Left ventricle myocardium superior (tissue), 1 donor: ENCODE data around the gene ITGAV. TPM values are rescaled to one million over a fixed set of nuclear protein-coding genes. Genes with fewer than 3 reads are reported as not detected.

Source experiments
- ATAC-seq: fragments of 200-7000 bp; cut with Tn5 transposase; one replicate; pipeline ENCODE4 v1.9.1; 2020; ENCODE audit warnings: mild to moderate bottlenecking, moderate library complexity
- DNase-seq: peaks from one replicate; pipeline ENCODE4 v3.0.0-alpha.2; 2020
- intact Hi-C: fragments of 100-400 bp; cut with micrococcal nuclease; formaldehyde crosslinking; loops from one replicate; pipeline ENCODE4 v1.11.0; 2022
- total RNA-seq: library from RNA; stranded (reverse); fragmentation: NEBNext Ultra II Directional; extraction: Animal tissue kit (Norgen Biotek cat#: 25700); gene quantifications from one replicate; pipeline ENCODE4 v1.2.1, GENCODE V29; 2021
- donor health status: DM: no; HTN: yes; CAD: no; lungs with severe emphysema.

Gene ITGAV
- total RNA-seq, 1 donor from 2014 or later = 143 TPM

DNA sequence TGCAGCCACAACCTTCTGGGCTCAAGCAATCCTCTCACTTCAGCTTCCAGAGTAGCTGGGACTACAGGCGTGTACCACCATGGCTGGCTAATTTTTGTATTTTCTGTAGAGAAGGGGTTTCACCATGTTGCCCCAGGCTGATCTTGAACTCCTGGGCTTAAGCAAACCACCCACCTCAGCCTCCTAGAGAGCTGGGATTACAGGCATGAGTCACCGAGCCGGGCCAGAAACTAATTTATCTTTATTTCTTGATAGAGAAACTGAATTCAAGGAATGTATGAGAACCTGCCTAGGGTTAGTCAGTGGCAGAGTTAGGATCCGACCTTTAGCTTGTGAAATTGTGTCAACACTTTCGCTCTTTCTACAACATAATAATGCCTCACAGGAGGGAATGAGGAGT lies 19.3 kb upstream of the ITGAV start:
- ATAC-seq (no peak), DNase-seq (no peak)
- intact Hi-C loops = no loop called here

DNA sequence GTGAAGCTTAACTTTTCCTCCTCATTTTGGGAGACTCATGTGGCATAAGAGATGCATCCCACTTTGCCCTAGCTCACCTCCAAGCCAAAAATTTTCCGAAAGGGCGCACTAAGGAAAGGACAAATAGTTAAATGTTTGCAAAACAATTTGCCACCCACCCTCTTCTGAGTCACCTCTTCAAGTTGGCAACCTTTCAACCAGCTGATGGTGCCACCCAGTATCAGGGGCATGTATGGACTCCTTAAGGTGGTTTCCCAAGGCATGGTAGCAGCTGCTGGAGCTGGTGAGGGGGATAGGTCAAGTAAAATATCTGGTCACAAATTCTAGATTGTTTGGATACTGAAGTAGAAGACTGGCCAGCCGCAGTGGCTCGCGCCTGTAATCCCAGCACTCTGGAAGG lies 17.2 kb upstream of the ITGAV start:
- ATAC-seq = no peak
- intact Hi-C loops = no loop called here
- no peak for DNase-seq

DNA sequence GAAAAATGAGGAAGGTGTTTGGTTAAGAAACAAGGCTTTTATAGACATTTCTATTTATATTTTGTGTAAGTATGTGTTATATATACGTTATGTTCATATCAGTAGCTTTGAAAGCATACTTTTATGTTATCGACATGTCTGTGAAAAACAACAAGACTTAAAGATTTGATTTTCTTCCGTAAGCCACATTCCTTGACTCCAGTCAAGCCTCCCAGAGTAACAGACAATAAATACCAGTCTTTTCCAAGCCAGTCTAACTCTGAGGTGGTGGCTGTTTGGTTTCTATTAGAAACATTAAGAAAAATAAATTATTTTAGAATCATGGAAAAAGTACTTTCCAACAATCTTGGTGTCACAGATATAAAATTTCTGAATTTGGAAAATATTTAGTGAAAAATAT lies 16.3 kb upstream of the ITGAV start:
- DNase-seq (no peak), ATAC-seq (no peak)
- intact Hi-C loops = no loop called here

DNA sequence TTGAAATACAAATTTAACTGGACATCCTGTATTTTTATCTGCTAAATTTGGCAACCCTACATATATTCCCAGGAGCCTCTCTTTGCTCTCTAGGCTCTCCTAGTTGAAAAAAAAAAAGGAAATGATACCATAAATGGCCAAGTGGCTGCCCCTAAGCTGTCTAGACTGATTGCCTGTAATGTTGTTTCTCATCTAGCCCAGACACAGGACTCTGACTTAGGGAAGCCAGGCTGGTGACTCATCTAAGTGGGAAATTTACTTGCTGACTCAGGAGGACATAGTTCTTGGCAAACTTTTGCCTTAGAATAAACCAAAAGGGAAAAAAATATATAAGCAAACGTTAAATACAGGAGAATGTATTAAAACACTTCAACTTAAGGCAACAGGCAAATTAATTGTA lies 14.6 kb upstream of the ITGAV start:
- intact Hi-C loops = no loop called here
- ATAC-seq (peak; percentile 88), DNase-seq (no peak)

DNA sequence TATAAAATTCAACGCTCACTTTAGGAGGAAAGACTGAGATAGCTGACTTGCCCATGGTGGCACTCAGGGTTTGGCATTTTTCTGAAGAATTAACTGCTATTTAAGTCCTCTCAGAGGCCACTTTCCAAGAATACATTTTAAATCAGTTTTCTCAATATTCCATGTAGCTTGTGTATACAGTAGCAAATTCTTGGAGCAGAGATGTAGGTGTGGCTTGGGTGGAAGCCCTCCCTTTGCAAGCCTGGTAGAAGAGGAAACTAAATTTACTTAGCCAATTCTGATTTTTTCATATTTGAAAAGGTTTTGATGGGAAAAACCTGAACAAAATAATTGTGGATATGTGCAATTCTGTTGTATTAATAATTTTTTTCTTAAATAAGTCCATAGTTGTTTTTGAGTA lies 14.0 kb upstream of the ITGAV start:
- intact Hi-C loops = no loop called here

DNA sequence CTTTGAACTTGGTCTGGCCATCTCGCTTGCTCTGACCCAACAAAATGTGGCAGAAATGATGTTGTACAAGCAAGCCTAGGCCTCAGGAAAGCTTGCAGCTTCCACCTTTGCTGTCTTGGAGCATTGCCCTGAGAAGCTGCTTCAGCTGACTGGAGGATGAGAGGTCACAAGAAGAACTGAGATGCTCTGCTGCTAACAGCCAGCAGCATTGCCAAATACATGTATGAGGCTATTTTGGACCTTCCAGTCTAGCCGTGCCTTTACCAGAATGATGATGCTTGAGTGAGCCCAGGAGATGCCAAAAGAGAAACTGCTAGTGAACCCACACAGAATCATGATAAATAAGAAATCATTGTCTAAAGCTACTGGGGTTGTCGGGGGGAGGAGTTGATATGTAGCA lies 13.2 kb upstream of the ITGAV start:
- ATAC-seq = no peak
- intact Hi-C loops = no loop called here
- no peak for DNase-seq

More for the DNA sequence above, 14.0 kb upstream of the ITGAV start:
- ATAC-seq = no peak
- DNase-seq = no peak

DNA sequence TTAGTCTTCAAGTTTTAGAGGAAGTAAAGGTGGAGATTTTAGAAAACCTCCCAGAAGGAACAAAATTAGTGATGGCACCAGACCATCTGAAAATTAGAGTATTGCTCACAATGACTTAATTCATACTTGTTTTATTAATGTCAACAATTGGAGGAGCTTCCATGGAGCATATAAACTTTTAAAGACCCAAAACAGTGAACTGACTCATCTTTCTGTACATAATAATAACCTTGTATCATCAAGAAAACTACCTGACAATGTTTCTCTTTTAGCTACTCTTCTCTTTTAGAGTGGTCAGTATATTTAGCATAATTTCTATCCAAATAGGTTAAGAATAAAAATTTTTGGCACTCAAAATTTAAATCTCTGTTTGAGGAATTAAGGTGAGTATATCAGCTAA lies 7.2 kb upstream of the ITGAV start:
- intact Hi-C loops = no loop called here
- no peak for ATAC-seq
- no peak for DNase-seq

DNA sequence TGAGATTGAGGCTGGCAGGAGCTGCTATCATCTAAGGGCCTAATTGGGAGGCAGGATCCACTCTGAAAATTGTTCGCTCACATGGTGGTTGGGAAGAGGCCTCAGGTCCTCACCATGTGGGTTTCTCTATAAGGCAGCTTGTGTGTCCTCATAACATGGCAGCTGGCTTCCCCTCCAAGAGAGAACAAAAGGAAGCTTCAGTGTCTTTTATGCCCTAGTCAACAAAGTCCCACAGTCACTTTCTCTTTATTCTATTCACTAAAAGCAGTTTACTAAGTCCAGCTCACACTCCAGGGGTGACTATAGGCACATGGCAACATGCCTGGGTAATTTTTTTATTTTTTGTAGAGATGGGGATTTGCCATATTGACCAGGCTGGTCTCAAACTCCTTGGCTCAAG lies 5.8 kb upstream of the ITGAV start:
- no peak for DNase-seq
- intact Hi-C loops = no loop called here
- ATAC-seq = no peak

DNA sequence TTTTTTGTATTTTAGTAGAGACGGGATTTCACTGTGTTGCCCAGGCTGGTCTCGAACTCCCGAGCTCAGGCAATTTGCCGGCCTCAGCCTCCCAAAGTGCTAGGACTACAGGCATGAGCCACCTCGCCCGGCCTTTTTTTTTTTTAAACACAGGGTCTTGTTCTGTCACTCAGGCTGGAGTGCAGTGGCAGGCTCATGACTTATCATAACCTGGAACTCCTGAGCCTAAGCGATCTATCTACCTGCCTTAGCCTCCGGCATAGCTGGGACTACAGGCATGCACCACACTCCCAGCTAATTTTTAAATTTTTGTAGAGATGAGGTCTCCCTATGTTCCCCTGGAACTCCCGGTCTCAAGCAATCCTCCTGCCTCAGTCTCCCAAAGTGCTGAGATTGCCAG lies 1.4 kb upstream of the ITGAV start:
- DNase-seq = no peak
- intact Hi-C loops = no loop called here
- no peak for ATAC-seq

DNA sequence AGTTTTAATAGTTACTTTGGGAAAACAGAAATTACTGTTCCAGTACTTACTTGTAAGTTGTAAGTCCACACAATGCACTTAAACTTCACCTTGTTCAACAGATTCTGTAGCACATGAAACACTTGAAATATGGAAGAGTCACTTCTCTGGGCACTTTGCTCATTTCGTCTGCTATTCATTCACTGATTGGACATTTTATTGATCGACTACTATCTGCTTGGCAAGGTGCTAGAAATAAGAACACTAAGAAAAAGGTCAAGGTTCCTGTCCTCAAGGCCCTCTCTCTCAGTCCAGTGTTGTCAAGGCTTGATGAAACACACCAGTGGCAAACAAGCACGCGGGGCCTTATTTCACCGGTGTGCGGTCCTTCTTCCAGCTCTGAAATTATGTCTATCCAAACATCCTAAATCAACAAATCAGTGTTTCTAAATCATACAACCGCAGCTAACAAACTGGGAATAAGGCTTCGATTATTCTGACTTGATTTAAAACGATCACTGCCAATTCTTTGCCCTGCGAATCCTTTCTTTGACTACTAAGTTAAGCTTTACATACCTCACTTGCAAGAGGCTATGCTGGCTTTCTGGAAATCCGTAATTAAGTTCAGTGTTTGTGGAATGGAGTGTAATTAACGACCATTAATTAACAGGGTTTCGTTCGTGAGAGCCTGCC lies 780 bp upstream of the ITGAV start:
- intact Hi-C loops = no loop called here
- no peak for DNase-seq
- ATAC-seq = no peak

DNA sequence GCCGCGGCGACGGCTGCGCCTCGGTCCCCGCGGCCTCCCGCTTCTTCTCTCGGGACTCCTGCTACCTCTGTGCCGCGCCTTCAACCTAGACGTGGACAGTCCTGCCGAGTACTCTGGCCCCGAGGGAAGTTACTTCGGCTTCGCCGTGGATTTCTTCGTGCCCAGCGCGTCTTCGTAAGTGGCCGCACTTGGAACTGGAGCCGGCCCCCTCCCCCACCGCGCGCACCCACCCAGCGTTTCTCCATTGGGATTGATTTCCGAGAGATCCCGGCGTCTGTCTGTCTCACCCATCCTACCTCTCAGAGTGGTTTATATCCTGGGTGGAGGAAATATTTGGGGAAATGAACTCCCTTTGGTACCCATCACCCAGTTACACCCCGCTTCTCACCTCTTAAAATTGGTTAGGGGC lies 498 bp downstream of the ITGAV start:
- intact Hi-C loops = no loop called here
- DNase-seq = no peak

DNA sequence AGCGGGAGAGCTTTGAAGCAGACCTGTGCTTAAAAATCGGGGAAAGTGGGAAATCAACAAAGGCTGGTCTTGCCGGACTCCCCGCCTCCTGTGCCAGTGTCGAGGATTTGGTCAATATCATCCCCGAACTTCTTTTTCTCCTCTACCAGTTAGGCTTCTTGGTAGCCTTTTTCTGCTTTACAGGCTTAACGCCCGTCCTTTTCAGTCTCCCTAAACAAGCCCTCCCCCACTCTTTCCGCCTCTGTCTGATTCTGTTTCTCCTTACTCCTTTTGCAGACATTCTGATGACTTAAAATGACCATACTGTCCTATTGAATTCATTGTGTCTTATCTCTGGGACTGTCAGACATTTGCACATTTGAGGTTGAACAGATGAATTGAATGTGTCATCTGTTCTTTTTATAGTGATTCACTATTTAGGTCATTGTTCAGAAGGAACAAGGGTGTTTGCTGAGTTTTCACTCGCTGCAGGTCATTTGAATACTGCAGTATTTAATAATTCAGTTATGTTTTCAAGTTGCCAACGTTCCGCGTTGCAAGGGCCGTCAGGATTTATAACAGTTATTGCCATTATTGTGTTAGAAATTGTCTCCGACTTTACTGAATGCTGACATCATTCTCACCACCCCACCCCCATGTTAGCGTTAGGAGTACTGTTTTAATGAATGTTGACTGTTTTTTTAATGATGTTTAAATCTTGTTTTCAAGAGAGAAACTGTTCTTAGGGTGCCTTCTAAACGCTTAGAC lies 1.1 kb downstream of the ITGAV start:
- peak; percentile 36 for ATAC-seq
- intact Hi-C loops = no loop called here
- DNase-seq = no peak

More for the DNA sequence above, 498 bp downstream of the ITGAV start:
- ATAC-seq = peak; percentile 30

DNA sequence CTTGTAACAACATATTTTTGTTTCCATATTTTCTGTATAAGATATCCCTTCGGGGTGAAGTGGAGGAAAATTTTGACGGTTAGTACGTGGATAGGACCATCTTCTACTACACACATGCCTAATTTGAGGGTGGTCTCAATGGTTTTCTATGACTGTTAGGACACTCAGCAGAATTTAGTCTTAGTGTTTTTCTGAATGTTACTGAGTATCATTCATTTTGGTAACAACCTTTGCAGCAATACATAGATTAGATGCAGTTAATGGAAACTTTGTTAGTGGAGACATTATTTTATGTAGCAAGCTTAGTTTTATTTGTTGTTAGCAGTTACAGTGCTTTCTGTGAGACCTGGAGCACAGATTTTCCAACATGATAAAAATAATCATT lies 1.6 kb downstream of the ITGAV start:
- ATAC-seq (no peak), DNase-seq (no peak)
- intact Hi-C loops = no loop called here

DNA sequence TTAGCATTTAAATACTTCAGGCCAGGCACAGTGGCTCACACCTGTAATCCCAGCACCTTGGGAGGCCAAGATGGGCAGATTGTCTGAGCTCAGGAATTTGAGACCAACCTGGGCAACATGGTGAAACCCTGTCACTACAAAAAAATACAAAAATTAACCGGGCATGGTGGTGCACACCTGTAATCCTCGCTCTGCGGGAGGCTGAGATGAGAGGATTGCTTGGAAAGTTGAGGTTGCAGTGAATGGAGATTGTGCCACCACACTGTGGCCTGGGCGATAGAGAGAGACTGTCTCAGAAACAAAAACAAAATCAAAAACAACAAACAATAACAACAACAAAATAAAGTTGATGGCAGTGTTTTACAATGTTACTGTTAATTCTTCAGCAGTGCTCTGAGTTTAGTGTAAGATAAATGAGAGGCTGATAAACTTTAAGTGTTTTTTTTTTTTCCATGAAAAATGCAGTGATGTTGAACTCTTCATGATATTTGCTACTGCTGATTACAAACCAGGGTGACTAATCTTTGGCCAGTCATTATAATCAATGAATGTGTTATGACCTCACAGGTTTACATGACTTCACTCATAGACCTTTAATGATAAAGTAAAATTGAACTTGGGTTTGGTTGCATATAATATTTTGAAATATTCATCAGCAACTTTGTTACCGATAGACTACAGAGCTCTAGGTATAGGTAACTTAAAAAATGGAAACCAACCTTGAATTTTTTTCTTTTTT lies 2.5 kb downstream of the ITGAV start:
- no peak for DNase-seq
- intact Hi-C loops = no loop called here

DNA sequence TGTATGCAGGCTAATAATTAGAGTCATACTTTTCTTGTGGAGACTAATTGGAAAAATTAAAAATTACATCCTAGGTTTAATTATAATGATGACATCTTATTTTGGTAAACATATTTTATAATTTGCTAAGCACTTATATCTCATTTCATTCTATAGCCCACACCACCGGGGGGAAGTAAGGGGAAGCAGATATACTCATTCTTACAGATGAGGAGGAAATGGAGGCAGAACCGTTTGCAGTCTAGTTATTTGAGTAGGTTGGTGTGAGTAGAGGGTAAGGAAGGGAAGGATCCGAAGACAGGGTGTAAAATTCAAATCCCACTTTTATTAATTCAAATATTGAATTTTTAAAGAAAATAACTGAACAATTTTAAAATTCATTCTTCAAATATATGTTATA lies 3.7 kb downstream of the ITGAV start:
- intact Hi-C loops = no loop called here
- DNase-seq (no peak), ATAC-seq (no peak)

More for the DNA sequence above, 2.5 kb downstream of the ITGAV start:
- ATAC-seq = no peak

DNA sequence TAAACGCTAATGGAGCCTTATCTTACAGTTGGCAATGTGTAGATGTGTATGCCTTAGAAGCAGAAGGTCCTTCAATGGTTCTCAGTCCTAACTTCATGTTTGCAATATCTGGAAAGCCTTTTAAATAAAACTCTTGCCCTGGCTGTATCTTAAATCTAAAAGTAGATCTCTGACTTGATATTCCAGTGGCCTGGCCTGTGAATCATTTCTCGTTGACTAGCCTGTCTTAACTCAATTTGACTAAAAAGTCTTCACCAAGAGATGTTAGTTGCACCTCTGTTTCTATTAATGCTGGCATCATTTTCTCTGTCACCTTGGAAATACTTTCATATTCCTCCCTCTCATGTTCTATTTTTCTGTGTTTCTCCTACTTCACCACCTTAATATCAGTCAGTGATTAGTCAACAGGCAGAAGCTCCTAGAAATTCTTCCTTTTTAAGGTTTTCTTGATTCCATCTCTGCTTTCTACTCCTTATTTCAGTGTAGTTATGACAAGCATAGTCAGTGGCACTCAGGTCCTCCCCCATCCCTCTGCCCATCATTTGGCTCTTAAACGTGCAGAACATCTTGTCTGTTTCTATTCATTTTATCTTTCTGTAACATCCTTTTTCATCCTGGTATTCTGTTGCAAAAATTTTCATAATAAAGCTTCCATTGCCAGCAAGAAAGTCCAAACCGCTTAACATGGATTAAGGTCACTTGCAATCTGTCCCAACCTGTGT lies 4.3 kb downstream of the ITGAV start:
- DNase-seq (no peak), ATAC-seq (no peak)
- intact Hi-C loops = no loop called here

DNA sequence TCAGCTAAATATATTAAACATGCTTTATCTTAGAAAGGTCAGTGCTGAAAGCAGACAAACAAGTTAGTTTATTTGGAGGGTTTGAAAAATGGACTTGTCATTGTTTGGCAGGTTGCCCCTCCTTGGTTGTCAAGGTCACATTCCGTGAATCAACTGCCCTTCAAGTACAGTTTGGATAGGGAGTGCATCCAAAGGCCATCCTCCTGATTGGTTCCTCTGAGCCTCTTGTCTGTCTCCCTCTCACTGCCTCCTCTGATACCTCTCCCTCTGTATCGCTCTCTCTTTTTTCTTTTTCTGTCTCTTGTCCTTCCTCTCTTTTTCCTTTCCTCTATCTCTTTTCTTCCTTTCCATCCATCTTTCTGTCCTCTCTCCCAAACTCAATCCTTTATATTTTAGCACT lies 5.4 kb downstream of the ITGAV start:
- ATAC-seq (peak; percentile 68), DNase-seq (no peak)
- intact Hi-C loops = no loop called here

DNA sequence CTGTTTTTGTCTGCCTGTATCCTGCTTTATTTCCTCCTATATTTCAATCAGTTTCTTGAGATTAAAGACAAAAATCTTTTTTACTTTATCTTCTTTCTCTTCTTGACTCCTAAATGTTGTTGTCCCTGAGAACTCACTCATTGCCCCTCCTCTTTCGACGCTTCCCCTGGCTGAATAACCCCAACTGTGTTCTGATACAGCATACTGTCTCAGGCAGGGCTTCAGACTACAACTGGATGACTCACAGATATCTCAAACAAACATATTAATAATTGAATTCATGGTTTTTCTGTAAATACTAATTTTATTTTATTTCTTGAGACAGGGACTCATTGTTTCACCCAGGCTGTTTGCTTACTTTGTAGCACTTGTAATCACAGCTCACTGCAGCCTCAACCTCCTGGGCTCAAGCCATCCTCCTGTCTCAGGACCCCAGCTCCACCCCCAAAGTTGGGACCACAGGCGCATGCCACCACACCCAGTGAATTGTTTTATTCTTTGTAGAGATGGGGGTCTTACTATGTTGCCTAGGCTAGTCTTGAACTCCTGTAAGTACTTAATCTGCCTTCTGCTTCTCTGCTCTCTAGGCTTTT lies 9.4 kb downstream of the ITGAV start:
- intact Hi-C loops = no loop called here
- no peak for DNase-seq
- ATAC-seq = no peak

DNA sequence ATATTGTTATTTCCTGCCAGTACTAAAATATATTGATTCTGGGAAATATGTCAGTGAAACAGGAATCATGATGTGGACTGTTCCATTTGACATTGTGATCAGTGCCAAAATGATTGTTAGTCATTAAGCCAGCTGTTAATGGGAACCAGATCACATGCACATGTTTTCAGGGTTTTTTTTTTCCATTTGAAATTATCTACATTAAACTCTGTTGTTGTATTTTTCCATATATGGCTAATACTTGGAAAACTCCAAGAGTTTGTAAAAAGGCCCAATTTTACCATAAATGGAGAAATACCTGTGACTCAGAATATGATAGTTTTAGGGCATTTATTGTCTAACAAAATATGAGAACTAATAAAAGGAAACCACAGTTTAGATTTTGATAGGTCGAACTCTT lies 13.4 kb downstream of the ITGAV start:
- intact Hi-C loops = no loop called here
- no peak for DNase-seq
- ATAC-seq = no peak

DNA sequence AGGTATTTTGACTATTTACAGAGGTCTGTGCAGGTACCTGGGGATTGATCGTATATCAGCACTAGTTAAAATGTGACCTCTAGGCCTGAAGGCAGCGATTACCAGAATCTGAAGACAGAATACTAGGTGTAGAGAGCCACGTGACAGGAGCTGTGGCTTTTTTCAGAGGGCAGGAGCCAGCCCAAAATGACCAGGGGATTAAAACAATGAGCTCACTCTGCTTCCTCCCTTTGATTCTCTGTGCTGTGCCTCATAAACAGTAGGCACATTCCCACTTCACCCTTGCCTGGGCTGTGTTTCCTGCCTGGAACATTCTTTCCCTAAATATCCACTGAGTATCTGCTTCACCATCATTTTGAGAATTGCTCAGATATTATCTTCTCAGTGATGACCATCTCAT lies 15.2 kb downstream of the ITGAV start:
- intact Hi-C loops = no loop called here
- ATAC-seq (peak; percentile 53), DNase-seq (no peak)
